Measurements from ENCODE around the gene BRINP2.

The BRINP2 gene

DNA sequence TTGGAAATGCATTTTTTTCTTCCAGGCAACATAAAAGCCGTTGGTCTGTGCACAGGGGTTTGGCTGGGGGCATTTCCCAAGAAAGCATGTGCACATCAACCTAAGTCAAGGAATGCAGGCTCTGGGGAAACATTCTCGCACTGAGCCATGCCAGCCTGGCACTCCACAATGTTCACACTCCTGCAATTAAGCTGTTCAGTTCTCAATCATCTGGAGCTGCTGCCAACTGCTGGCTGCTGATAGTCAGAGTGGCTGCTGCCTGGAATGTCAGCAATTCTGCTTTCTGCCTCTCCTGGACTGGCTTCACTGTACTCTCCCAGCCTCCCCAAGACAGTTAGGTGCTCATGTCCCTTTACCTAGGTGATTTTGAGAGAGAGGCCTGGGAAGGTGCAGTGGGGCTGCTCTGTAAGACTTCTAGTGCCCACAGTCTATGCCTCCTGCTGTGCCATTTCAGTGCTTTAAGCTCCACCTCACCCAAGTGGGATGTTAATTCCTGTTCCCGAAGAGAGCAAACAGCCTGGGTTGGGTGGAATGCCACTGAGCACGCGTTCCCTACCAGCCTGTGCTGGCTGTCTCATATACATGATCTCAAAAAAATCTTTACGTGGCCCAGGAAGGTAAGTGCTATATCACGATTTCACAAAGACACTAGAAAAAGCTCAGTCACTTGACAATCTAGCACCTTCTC is 131.7 kb downstream of the BRINP2 start:
- CTCF ChIA-PET: interaction anchor here (0.5 kb wide), 1 partner anchor 868 kb away, joined by 3 read pairs; no protein-coding TSS in a partner anchor
- POLR2A ChIA-PET: no interaction called here
- DNase-seq (ENCODE audit: extremely low spot score): no peak
- TF ChIP-seq SUZ12 (IDR thresholded peaks at IDR 0.05): no peak
- TF ChIP-seq FOXK2 (IDR thresholded peaks at IDR 0.05): no peak
- no peak for TF ChIP-seq TARDBP (IDR thresholded peaks at IDR 0.05)
- no peak for TF ChIP-seq LEF1 (IDR thresholded peaks at IDR 0.05; ENCODE audit: borderline replicate concordance)
- TF ChIP-seq CTBP1 (IDR thresholded peaks at IDR 0.05; ENCODE audit: borderline replicate concordance): no peak
- no peak for TF ChIP-seq L3MBTL2 (conservative IDR thresholded peaks at IDR 0.05)
- no peak for TF ChIP-seq ARNT (IDR thresholded peaks at IDR 0.05)
- no peak for TF ChIP-seq ELF4 (IDR thresholded peaks at IDR 0.05)
- TF ChIP-seq SP1 (IDR thresholded peaks at IDR 0.05): no peak
- no peak for TF ChIP-seq NFRKB (IDR thresholded peaks at IDR 0.05)
- TF ChIP-seq ZNF384 (IDR thresholded peaks at IDR 0.05): no peak
- no peak for TF ChIP-seq FOXM1 (IDR thresholded peaks at IDR 0.05; ENCODE audit: borderline replicate concordance)
- no peak for TF ChIP-seq FOXA1 (IDR thresholded peaks at IDR 0.05)
- TF ChIP-seq, protein P1, sequence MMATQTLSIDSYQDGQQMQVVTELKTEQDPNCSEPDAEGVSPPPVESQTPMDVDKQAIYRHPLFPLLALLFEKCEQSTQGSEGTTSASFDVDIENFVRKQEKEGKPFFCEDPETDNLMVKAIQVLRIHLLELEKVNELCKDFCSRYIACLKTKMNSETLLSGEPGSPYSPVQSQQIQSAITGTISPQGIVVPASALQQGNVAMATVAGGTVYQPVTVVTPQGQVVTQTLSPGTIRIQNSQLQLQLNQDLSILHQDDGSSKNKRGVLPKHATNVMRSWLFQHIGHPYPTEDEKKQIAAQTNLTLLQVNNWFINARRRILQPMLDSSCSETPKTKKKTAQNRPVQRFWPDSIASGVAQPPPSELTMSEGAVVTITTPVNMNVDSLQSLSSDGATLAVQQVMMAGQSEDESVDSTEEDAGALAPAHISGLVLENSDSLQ (IDR thresholded peaks at IDR 0.05): no peak
- TF ChIP-seq BHLHE40 (IDR thresholded peaks at IDR 0.05; ENCODE audit: borderline replicate concordance): no peak
- TF ChIP-seq HDGF (IDR thresholded peaks at IDR 0.05; ENCODE audit: borderline replicate concordance): no peak

GRCh38 chr1:177305040-177306018 is 134.6 kb downstream of the BRINP2 start:
- ChIA-PET CTCF (interaction anchor here (1.1 kb wide), 1 partner anchor 49 kb away, joined by 3 read pairs; no protein-coding TSS in a partner anchor), POLR2A (no interaction called here)
- TF ChIP-seq ARNT (IDR thresholded peaks at IDR 0.05): no peak
- DNase-seq (ENCODE audit: extremely low spot score): no peak

GRCh38 chr1:177306019-177306415 is 135.3 kb downstream of the BRINP2 start:
- TF ChIP-seq FOXM1 (IDR thresholded peaks at IDR 0.05; ENCODE audit: borderline replicate concordance) (no peak), TARDBP (IDR thresholded peaks at IDR 0.05) (no peak), L3MBTL2 (conservative IDR thresholded peaks at IDR 0.05) (no peak), FOXA1 (IDR thresholded peaks at IDR 0.05) (no peak), BHLHE40 (IDR thresholded peaks at IDR 0.05; ENCODE audit: borderline replicate concordance) (no peak), LEF1 (IDR thresholded peaks at IDR 0.05; ENCODE audit: borderline replicate concordance) (no peak), ELF4 (IDR thresholded peaks at IDR 0.05) (no peak), ZNF384 (IDR thresholded peaks at IDR 0.05) (no peak), NFRKB (IDR thresholded peaks at IDR 0.05) (no peak), FOXK2 (IDR thresholded peaks at IDR 0.05) (no peak), SUZ12 (IDR thresholded peaks at IDR 0.05) (no peak), ARNT (IDR thresholded peaks at IDR 0.05) (no peak), CTBP1 (IDR thresholded peaks at IDR 0.05; ENCODE audit: borderline replicate concordance) (no peak), SP1 (IDR thresholded peaks at IDR 0.05) (no peak), HDGF (IDR thresholded peaks at IDR 0.05; ENCODE audit: borderline replicate concordance) (no peak)
- TF ChIP-seq, protein P1 (IDR thresholded peaks at IDR 0.05): no peak
- ChIA-PET POLR2A (no interaction called here), CTCF (interaction anchor here (1.1 kb wide), 1 partner anchor 49 kb away, joined by 3 read pairs; no protein-coding TSS in a partner anchor)
- no peak for DNase-seq (ENCODE audit: extremely low spot score)

DNA sequence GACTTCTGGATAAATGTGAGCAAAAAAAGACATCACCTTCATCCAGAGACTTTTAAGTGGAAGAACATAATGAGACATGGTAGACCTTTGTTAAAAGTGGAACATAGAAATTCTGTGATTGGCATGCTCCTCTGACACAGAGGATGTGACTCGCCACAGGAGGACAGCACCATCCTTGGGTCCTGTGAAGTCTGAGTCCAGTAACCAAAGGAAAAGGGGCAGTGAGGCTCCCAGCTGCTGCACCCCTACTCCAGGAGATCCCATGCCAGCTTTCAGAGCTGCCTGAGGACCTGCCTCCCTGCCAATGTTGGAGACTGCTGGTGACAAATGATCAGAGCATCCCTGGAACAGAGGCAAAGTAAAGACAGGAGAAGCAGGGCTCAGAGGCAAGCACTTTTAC is 136.2 kb downstream of the BRINP2 start:
- POLR2A ChIA-PET: no interaction called here
- CTCF ChIA-PET: no interaction called here
- DNase-seq (ENCODE audit: extremely low spot score): no peak
- TF ChIP-seq SUZ12 (IDR thresholded peaks at IDR 0.05) (no peak), ELF4 (IDR thresholded peaks at IDR 0.05) (no peak), FOXM1 (IDR thresholded peaks at IDR 0.05; ENCODE audit: borderline replicate concordance) (no peak), HDGF (IDR thresholded peaks at IDR 0.05; ENCODE audit: borderline replicate concordance) (no peak), BHLHE40 (IDR thresholded peaks at IDR 0.05; ENCODE audit: borderline replicate concordance) (no peak), SP1 (IDR thresholded peaks at IDR 0.05) (no peak), LEF1 (IDR thresholded peaks at IDR 0.05; ENCODE audit: borderline replicate concordance) (no peak), L3MBTL2 (conservative IDR thresholded peaks at IDR 0.05) (no peak)
- TF ChIP-seq, protein P1 (IDR thresholded peaks at IDR 0.05): no peak

- POLR2A ChIA-PET: no interaction called here
- CTCF ChIA-PET: no interaction called here
- TF ChIP-seq SUZ12 (IDR thresholded peaks at IDR 0.05) (no peak), FOXM1 (IDR thresholded peaks at IDR 0.05; ENCODE audit: borderline replicate concordance) (no peak), ARNT (IDR thresholded peaks at IDR 0.05) (no peak), CTBP1 (IDR thresholded peaks at IDR 0.05; ENCODE audit: borderline replicate concordance) (no peak), TARDBP (IDR thresholded peaks at IDR 0.05) (no peak), SP1 (IDR thresholded peaks at IDR 0.05) (no peak), FOXK2 (IDR thresholded peaks at IDR 0.05) (no peak), L3MBTL2 (conservative IDR thresholded peaks at IDR 0.05) (no peak), HDGF (IDR thresholded peaks at IDR 0.05; ENCODE audit: borderline replicate concordance) (no peak), FOXA1 (IDR thresholded peaks at IDR 0.05) (no peak), NFRKB (IDR thresholded peaks at IDR 0.05) (no peak), BHLHE40 (IDR thresholded peaks at IDR 0.05; ENCODE audit: borderline replicate concordance) (no peak)
- TF ChIP-seq, protein P1 (IDR thresholded peaks at IDR 0.05): no peak
- no peak for DNase-seq (ENCODE audit: extremely low spot score)
These were observed 137.0 kb downstream of the BRINP2 start for GRCh38 chr1:177307771-177308170.

All from HEK293T (cell line).